Dermis microvascular lymphatic vessel endothelial cell (primary cell): ENCODE data around the gene KCNK4. TPM values are rescaled to one million over a fixed set of nuclear protein-coding genes. Genes with fewer than 3 reads are reported as not detected.
"Not testable (repeated sequence)": the region's sequence is repeated elsewhere in the genome, so short reads cannot be mapped to it uniquely, and the experiment has no call there.

Source experiments
- DNase-seq, 2 donors: peaks; one replicate each; pipeline versions ENCODE4 v3.0.0 to v3.0.0-alpha.2; 2010; ENCODE audit warnings: low read depth in 2 of 2
- total RNA-seq: library from RNA; depleted of rRNA; stranded (reverse); fragments of >200 nt; gene quantifications from 2 replicates; pipeline ENCODE4 v1.2.1, GENCODE V29; 2014

The KCNK4 gene
- total RNA-seq, 1 donor from 2014 or later, result not detected

GRCh38 chr11:64323373-64323772 lies 32.3 kb downstream of the KCNK4 start:
- DNase-seq, result no peak

- DNase-seq, result not testable (repeated sequence)
These were observed 32.9 kb downstream of the KCNK4 start for GRCh38 chr11:64323984-64324383.

- no peak for DNase-seq
These were observed 33.8 kb downstream of the KCNK4 start for GRCh38 chr11:64324692-64325469.

- no peak for DNase-seq
These were observed 36.3 kb downstream of the KCNK4 start for GRCh38 chr11:64327375-64327774.

GRCh38 chr11:64327993-64328392 lies 36.9 kb downstream of the KCNK4 start:
- DNase-seq, result no peak

- DNase-seq, result no peak
These were observed 39.8 kb downstream of the KCNK4 start for GRCh38 chr11:64330888-64331287.

GRCh38 chr11:64331569-64332371 lies 40.7 kb downstream of the KCNK4 start:
- peak in 1 of 2 donors; percentile 79 for DNase-seq

- DNase-seq, result no peak
These were observed 42.5 kb downstream of the KCNK4 start for GRCh38 chr11:64333556-64333955.

- DNase-seq, result peak in 1 of 2 donors; percentile 35
These were observed 43.9 kb downstream of the KCNK4 start for GRCh38 chr11:64334764-64335735.

GRCh38 chr11:64337538-64338249 lies 46.6 kb downstream of the KCNK4 start:
- no peak for DNase-seq

- no peak for DNase-seq
These were observed 47.6 kb downstream of the KCNK4 start for GRCh38 chr11:64338716-64339115.

GRCh38 chr11:64339286-64339685 lies 48.2 kb downstream of the KCNK4 start:
- DNase-seq, result no peak

GRCh38 chr11:64339754-64340408 lies 48.8 kb downstream of the KCNK4 start, which contains the start of gene CCDC88B:
Gene CCDC88B (plus strand): TSS chr11:64340204. CDS start chr11:64340267, 63 bp downstream.
- no peak for DNase-seq

GRCh38 chr11:64340671-64341335 lies 49.7 kb downstream of the KCNK4 start:
- peak in 1 of 2 donors; percentile 17 for DNase-seq

GRCh38 chr11:64341429-64341828 lies 50.3 kb downstream of the KCNK4 start:
- DNase-seq, result no peak

GRCh38 chr11:64341851-64342791 lies 51.0 kb downstream of the KCNK4 start:
- peak in 1 of 2 donors; percentile 82 for DNase-seq

GRCh38 chr11:64342869-64343745 lies 52.0 kb downstream of the KCNK4 start:
- DNase-seq, result no peak
